Astrocyte (in vitro differentiated cells and primary cell): Measurements from ENCODE around the gene CPNE7. TPM values are rescaled to one million over a fixed set of nuclear protein-coding genes. Genes with fewer than 3 reads are reported as not detected.
"Not testable (repeated sequence)": the region's sequence is repeated elsewhere in the genome, so short reads cannot be mapped to it uniquely, and the experiment has no call there.

Experiments
- DNase-seq: peaks from one replicate; pipeline ENCODE4 v3.0.0-alpha.2; 2010; ENCODE audit warnings: low read depth
- FAIRE-seq: peaks from 2 replicates; lab custom pipeline; 2011; peaks lifted over from hg19 to GRCh38; lab: Jason Lieb, UNC
- H2AFZ ChIP-seq: 2 replicates; pipeline ENCODE4 v1.6.0; 2012; ENCODE audit warnings: low read depth, low read length, inconsistent platforms
- H3K27ac ChIP-seq: 2 replicates; pipeline ENCODE4 v1.5.1; 2011; ENCODE audit warnings: low read depth, low read length, inconsistent platforms
- H3K27me3 ChIP-seq: 2 replicates; pipeline ENCODE4 v1.6.0; 2011; ENCODE audit warnings: low read length, inconsistent platforms; ENCODE audit not compliant: insufficient read depth
- H3K36me3 ChIP-seq: 2 replicates; pipeline ENCODE4 v1.5.1; 2011; ENCODE audit warnings: low read length, inconsistent platforms; ENCODE audit not compliant: insufficient read depth
- H3K4me1 ChIP-seq: 2 replicates; pipeline ENCODE4 v1.5.1; 2011; ENCODE audit warnings: low read length, inconsistent platforms; ENCODE audit not compliant: insufficient read depth
- H3K4me2 ChIP-seq: 2 replicates; pipeline ENCODE4 v1.6.0; 2012; ENCODE audit warnings: low read length, inconsistent platforms
- H3K4me3 ChIP-seq: 2 replicates; pipeline ENCODE4 v1.5.1; 2011; ENCODE audit warnings: low read depth, mild to moderate bottlenecking, low read length, inconsistent platforms; ENCODE audit not compliant: insufficient read depth
- H3K79me2 ChIP-seq: 2 replicates; pipeline ENCODE4 v1.6.0; 2012; ENCODE audit warnings: mild to moderate bottlenecking, low read length, inconsistent platforms; ENCODE audit not compliant: insufficient read depth
- H3K9ac ChIP-seq: 2 replicates; pipeline ENCODE4 v1.6.0; 2012; ENCODE audit warnings: mild to moderate bottlenecking, low read length, inconsistent platforms
- H3K9me3 ChIP-seq: 2 replicates; pipeline ENCODE4 v1.5.1; 2012; ENCODE audit warnings: low read depth, mild to moderate bottlenecking, low read length, inconsistent platforms; ENCODE audit not compliant: insufficient read depth
- H4K20me1 ChIP-seq: 2 replicates; pipeline ENCODE4 v1.6.0; 2012; ENCODE audit warnings: low read length, inconsistent platforms; ENCODE audit not compliant: insufficient read depth
- H3K27ac Mint-ChIP-seq: one replicate; pipeline ENCODE4 v1.8.0; 2021; ENCODE audit warnings: mild to moderate bottlenecking, mixed read lengths; ENCODE audit not compliant: unreplicated experiment
- H3K27me3 Mint-ChIP-seq: one replicate; pipeline ENCODE4 v1.8.0; 2021; ENCODE audit warnings: low read depth, mixed read lengths; ENCODE audit not compliant: unreplicated experiment
- H3K36me3 Mint-ChIP-seq: one replicate; pipeline ENCODE4 v1.8.0; 2021; ENCODE audit warnings: low read depth, mixed read lengths; ENCODE audit not compliant: unreplicated experiment
- H3K4me1 Mint-ChIP-seq: one replicate; pipeline ENCODE4 v1.8.0; 2021; ENCODE audit warnings: low read depth, mixed read lengths; ENCODE audit not compliant: unreplicated experiment
- H3K4me3 Mint-ChIP-seq: one replicate; pipeline ENCODE4 v1.8.0; 2021; ENCODE audit warnings: mild to moderate bottlenecking, moderate library complexity, mixed read lengths; ENCODE audit not compliant: unreplicated experiment
- H3K9me3 Mint-ChIP-seq: one replicate; pipeline ENCODE4 v1.8.0; 2021; ENCODE audit warnings: mild to moderate bottlenecking, mixed read lengths; ENCODE audit not compliant: unreplicated experiment
- CTCF ChIP-seq: IDR thresholded peaks from 2 replicates; pipeline ENCODE4 v1.5.1; 2011; ENCODE audit warnings: low read depth, mild to moderate bottlenecking, inconsistent platforms, low read length, moderate library complexity; ENCODE audit not compliant: insufficient read depth
- EZH2 ChIP-seq: IDR thresholded peaks from 2 replicates; pipeline ENCODE4 v1.6.1; 2012; ENCODE audit warnings: mild to moderate bottlenecking, low read length, inconsistent platforms; ENCODE audit not compliant: insufficient read depth
- total RNA-seq: library from RNA; stranded (reverse); gene quantifications from 2 replicates; pipeline ENCODE4 v1.2.1, GENCODE V29; 2021

Gene CPNE7
- total RNA-seq, 1 donor from 2014 or later, result 7.5 TPM

DNA sequence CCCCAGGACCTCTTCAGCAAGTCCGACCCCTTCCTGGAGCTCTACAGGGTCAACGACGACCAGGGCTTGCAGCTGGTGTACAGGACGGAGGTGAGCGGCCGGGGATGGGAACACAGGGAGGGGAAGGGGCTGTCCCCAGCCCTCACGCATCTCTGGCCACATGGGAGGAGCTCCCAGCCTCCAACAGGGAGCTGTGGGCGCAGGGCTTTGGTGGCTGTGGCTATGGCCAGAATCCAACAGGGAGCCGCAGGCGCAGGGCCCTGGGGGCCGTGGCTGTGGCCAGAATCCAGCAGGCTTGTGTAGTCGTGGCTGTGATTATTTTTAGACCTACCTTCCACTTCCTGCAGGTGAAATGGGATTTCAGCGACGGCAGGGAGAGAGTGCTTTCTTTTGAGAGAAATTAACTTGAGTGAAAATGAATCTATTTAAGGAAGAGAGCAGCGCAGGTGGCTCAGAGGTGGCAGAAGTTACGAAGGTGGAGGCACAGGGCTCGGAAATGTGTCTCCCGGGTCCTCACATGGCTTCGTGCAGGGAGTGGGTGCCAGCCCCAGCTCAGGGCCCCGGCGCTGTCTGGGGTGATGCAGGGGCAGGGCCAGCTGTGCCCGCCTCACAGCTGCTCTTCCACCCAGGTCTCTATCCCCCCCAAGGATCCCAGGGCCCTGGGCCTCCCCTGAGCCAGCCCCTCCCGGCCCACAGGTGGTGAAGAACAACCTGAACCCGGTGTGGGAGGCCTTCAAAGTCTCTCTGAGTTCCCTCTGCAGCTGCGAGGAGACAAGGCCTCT, 9.4 kb downstream of the CPNE7 start:
- no peak overlapping the region for H3K4me3 ChIP-seq
- H3K4me1 Mint-ChIP-seq, result peaks cover 10% of the 10 kb centered on the region
- H3K4me3 Mint-ChIP-seq, result no peak overlapping the region

DNA sequence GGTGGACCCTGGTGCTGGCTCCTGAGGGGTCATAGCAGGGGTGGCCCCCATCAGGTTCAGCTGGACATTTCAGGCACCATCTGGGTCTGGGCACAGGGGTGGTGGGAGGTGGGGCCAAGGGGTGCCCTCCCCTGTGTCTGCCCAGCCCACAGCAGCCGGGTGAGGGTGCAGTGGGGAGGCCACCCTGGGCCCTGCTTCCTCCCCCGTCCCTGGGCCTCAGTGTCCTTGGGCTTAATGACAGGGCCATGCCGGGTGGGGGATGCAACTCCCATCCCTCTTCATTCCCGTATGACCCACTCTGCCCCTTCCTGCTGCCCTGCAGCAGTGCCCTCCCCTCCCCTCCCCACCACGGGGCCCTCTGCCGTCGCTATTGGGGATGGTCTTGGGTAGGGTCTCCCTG, 10.7 kb downstream of the CPNE7 start:
- DNase-seq (no peak), FAIRE-seq (no peak)
- Mint-ChIP-seq H3K36me3 (no peaks in the 10 kb centered on the region), H3K27me3 (no peaks in the 10 kb centered on the region), H3K27ac (no peak overlapping the region), H3K9me3 (no peaks in the 10 kb centered on the region), H3K4me1 (peaks cover 10% of the 10 kb centered on the region), H3K4me3 (no peak overlapping the region)
- TF ChIP-seq CTCF (no peak), EZH2 (no peak)
- Histone ChIP-seq H3K4me3 (no peak overlapping the region), H3K4me1 (peaks cover 13% of the 10 kb centered on the region), H3K9me3 (no peaks in the 10 kb centered on the region), H4K20me1 (no peaks in the 10 kb centered on the region), H3K27me3 (no peaks in the 10 kb centered on the region), H3K79me2 (no peaks in the 10 kb centered on the region), H3K9ac (no peak overlapping the region), H3K27ac (no peak overlapping the region), H2AFZ (no peak overlapping the region), H3K4me2 (no peak overlapping the region), H3K36me3 (no peaks in the 10 kb centered on the region)

More for the DNA sequence above, 9.4 kb downstream of the CPNE7 start:
- FAIRE-seq (no peak), DNase-seq (peak; percentile 47)
- Histone ChIP-seq H3K27ac (no peak overlapping the region), H3K79me2 (no peaks in the 10 kb centered on the region), H4K20me1 (no peaks in the 10 kb centered on the region), H3K4me1 (peaks cover 17% of the 10 kb centered on the region), H3K4me2 (no peak overlapping the region), H2AFZ (peak overlapping the region; percentile 16), H3K27me3 (no peaks in the 10 kb centered on the region), H3K9ac (no peak overlapping the region), H3K36me3 (no peaks in the 10 kb centered on the region), H3K9me3 (no peaks in the 10 kb centered on the region)
- no peak for TF ChIP-seq CTCF
- TF ChIP-seq EZH2, result no peak
- no peaks in the 10 kb centered on the region for H3K27me3 Mint-ChIP-seq
- H3K27ac Mint-ChIP-seq, result no peak overlapping the region
- no peaks in the 10 kb centered on the region for H3K36me3 Mint-ChIP-seq
- H3K9me3 Mint-ChIP-seq, result no peaks in the 10 kb centered on the region

DNA sequence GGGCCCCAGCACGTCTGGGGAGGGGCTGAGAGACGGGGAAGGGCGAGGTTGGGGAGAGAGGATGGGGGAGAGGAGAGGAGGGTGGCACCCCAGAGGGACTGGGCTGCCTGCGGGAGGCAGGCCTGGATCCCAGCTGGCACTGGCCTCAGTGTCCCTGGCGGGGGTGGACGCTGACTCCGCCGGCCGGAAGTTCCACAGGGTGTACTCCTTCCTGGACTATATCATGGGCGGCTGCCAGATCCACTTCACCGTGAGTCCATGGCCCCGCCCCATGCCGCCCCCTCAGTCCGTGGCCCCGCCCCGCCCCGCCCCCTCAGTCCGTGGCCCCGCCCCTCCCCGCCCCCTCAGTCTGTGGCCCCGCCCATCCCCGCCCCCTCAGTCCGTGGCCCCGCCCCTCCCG, 11.3 kb downstream of the CPNE7 start:
- Histone ChIP-seq H3K4me2 (no peak overlapping the region), H3K9ac (no peak overlapping the region), H3K79me2 (no peaks in the 10 kb centered on the region), H3K9me3 (no peaks in the 10 kb centered on the region), H3K36me3 (no peaks in the 10 kb centered on the region), H2AFZ (no peak overlapping the region), H3K27ac (no peak overlapping the region), H4K20me1 (no peaks in the 10 kb centered on the region), H3K4me3 (no peak overlapping the region), H3K27me3 (no peaks in the 10 kb centered on the region), H3K4me1 (peaks cover 8% of the 10 kb centered on the region)
- no peak overlapping the region for H3K4me3 Mint-ChIP-seq
- FAIRE-seq (no peak), DNase-seq (no peak)
- H3K27ac Mint-ChIP-seq, result no peak overlapping the region
- TF ChIP-seq EZH2 (no peak), CTCF (no peak)
- H3K27me3 Mint-ChIP-seq, result no peaks in the 10 kb centered on the region
- H3K36me3 Mint-ChIP-seq, result no peaks in the 10 kb centered on the region
- H3K4me1 Mint-ChIP-seq, result peaks cover 7% of the 10 kb centered on the region
- H3K9me3 Mint-ChIP-seq, result no peaks in the 10 kb centered on the region

- FAIRE-seq, H3K27me3 ChIP-seq, H3K36me3 ChIP-seq, H3K27ac Mint-ChIP-seq, H4K20me1 ChIP-seq, H3K79me2 ChIP-seq, DNase-seq, H3K27me3 Mint-ChIP-seq, H3K4me3 ChIP-seq, H3K9me3 ChIP-seq, H3K36me3 Mint-ChIP-seq, H3K4me2 ChIP-seq, H3K27ac ChIP-seq, H3K9me3 Mint-ChIP-seq, H3K4me3 Mint-ChIP-seq, H2AFZ ChIP-seq, H3K4me1 Mint-ChIP-seq, H3K4me1 ChIP-seq, H3K9ac ChIP-seq: not testable (repeated sequence)
Measured at GRCh38 chr16:89587676-89588075, 12.1 kb downstream of the CPNE7 start.
